Pericardium fibroblast (primary cell): Measurements from ENCODE around the gene DENND1A. TPM values are rescaled to one million over a fixed set of nuclear protein-coding genes. Genes with fewer than 3 reads are reported as not detected.

Experiments used
- total RNA-seq: library from RNA; depleted of rRNA; stranded (reverse); fragments of >200 nt; gene quantifications from 2 replicates; pipeline ENCODE4 v1.2.3, GENCODE V29; 2015

Gene DENND1A, protein sequence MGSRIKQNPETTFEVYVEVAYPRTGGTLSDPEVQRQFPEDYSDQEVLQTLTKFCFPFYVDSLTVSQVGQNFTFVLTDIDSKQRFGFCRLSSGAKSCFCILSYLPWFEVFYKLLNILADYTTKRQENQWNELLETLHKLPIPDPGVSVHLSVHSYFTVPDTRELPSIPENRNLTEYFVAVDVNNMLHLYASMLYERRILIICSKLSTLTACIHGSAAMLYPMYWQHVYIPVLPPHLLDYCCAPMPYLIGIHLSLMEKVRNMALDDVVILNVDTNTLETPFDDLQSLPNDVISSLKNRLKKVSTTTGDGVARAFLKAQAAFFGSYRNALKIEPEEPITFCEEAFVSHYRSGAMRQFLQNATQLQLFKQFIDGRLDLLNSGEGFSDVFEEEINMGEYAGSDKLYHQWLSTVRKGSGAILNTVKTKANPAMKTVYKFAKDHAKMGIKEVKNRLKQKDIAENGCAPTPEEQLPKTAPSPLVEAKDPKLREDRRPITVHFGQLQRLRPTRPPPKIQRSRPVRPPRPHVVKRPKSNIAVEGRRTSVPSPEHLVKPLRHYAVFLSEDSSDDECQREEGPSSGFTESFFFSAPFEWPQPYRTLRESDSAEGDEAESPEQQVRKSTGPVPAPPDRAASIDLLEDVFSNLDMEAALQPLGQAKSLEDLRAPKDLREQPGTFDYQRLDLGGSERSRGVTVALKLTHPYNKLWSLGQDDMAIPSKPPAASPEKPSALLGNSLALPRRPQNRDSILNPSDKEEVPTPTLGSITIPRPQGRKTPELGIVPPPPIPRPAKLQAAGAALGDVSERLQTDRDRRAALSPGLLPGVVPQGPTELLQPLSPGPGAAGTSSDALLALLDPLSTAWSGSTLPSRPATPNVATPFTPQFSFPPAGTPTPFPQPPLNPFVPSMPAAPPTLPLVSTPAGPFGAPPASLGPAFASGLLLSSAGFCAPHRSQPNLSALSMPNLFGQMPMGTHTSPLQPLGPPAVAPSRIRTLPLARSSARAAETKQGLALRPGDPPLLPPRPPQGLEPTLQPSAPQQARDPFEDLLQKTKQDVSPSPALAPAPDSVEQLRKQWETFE
- total RNA-seq: 7.7 and 12.1 TPM in 2 replicates

DNA sequence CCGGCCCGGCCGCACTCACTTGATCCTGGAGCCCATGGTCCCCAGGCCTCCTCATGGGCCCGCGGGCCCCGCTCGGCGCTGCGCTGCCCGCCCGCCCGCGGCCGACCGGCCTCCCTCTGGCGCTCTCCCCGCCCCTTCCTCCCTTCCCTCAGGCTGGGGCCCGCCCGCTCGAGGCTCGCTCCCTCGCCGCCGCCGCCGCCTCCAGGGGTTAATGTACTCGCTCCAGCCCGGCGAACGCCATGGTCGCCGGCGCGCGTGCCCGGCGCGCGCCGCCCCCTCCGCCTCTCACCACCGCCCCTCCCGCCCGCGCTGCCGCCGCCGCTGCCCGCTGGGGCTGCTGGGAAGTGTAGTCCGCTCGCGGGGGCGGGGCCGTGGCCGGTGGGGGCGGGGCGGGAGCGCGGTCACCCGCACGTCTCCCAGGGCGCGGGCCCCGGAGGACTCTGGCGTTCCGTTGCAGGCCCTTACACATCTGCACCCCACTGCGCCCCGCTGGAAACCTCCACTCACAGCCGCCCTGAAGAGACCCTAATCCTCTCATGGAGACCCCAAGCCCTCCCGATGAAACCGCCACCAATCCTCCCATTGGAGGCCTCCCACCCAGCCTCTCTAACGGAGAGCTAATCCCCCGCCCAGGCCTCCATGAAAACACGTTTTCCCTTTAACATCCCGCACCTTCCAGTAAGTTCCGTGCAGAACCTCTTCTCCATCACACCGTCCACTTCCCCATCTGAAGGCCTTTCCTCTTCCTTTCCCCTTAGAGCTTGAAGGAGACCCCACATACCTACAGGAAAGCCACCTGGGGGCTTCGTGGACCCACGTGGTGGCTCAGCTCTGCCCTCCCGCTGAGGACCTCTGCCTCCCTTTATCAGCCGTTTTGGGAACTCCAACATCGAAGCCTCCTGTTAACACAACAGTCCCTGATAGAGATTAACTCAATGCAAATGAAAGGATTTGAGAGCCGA, at the start of gene DENND1A:
TSS of gene DENND1A (minus strand) at position 257 of the 962 bp plus-strand sequence. CDS start at position 36, 221 bp downstream.

DNA sequence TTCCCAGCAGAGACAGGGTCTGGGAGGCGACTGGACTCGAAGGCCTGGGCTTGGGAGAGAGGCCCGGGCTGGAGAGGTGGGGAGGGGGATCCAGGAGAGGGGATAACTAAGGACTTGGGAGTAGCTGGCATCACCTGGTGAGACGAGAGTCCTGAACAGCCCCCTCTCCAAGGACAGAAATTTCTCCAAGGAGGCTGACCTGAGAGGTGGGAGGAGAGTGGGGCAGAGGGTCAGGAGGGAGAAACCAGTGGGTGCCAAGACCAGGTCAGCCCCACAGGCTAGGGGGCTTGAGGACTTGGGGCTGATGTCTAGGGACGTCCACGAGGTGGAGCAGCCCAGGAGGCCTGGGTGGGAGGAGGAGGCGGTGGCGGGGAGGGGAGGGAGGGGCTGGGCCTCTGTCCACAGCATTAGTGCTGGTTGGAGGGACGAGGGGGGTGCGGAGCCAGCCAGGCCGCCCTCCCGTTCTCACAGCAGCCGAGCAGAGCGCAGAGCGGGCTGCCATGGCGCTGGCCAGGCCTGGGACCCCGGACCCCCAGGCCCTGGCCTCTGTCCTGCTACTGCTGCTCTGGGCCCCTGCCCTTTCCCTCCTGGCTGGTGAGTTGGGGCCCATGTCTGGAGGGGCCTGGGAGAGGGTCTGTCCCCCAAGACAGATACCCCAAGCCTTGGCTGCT, 574.0 kb downstream of the DENND1A start, which contains the start of gene CRB2:
TSS of gene CRB2 (plus strand) at position 437 of the 671 bp plus-strand sequence. CDS start at position 501, 64 bp downstream.

Other genes starting within 250 kb of the DENND1A start
- 0.34 and 0.70 TPM in 2 replicates for gene LHX2, start 81.6 kb upstream of the DENND1A start, total RNA-seq